Measurements from ENCODE around the gene CARNS1.

- no peak for TF ChIP-seq CTCF (IDR thresholded peaks at IDR 0.05)
- no peak for TF ChIP-seq EP300 (IDR thresholded peaks at IDR 0.05)
Measured at GRCh38 chr11:67410369-67410831, 5.1 kb upstream of the CARNS1 start.
